Trophoblast cell (in vitro differentiated cells and primary cell): ENCODE measurements around the gene DTL.
"Not testable (repeated sequence)": the region's sequence is repeated elsewhere in the genome, so short reads cannot be mapped to it uniquely, and the experiment has no call there.

Experiments
- DNase-seq, 2 donors: peaks; one replicate each; pipeline ENCODE4 v3.0.0-alpha.2; 2016
- H2AFZ ChIP-seq: 2 replicates; pipeline ENCODE4 v1.6.1; 2013; ENCODE audit warnings: low read length, moderate library complexity, mild to moderate bottlenecking; ENCODE audit not compliant: insufficient read depth, poor library complexity
- H2AK5ac ChIP-seq: 2 replicates; pipeline ENCODE4 v1.6.1; 2013; ENCODE audit warnings: mild to moderate bottlenecking, low read length
- H2BK120ac ChIP-seq: 2 replicates; pipeline ENCODE4 v1.6.1; 2013; ENCODE audit warnings: low read length, mild to moderate bottlenecking, moderate library complexity; ENCODE audit not compliant: insufficient read depth, poor library complexity
- H2BK12ac ChIP-seq: 2 replicates; pipeline ENCODE4 v1.6.1; 2013; ENCODE audit warnings: mild to moderate bottlenecking, low read length, moderate library complexity
- H2BK5ac ChIP-seq: 2 replicates; pipeline ENCODE4 v1.6.1; 2013; ENCODE audit warnings: low read length, low read depth, moderate library complexity, mild to moderate bottlenecking; ENCODE audit not compliant: poor library complexity
- H3K14ac ChIP-seq: 2 replicates; pipeline ENCODE4 v1.6.1; 2013; ENCODE audit warnings: mild to moderate bottlenecking, low read length
- H3K18ac ChIP-seq: 2 replicates; pipeline ENCODE4 v1.6.1; 2013; ENCODE audit warnings: mild to moderate bottlenecking, low read length
- H3K23ac ChIP-seq: 2 replicates; pipeline ENCODE4 v1.6.1; 2013; ENCODE audit warnings: low read length
- H3K27ac ChIP-seq: 2 replicates; pipeline ENCODE4 v1.5.1; 2013; ENCODE audit warnings: low read depth, mild to moderate bottlenecking, inconsistent platforms, low read length, moderate library complexity
- H3K27me3 ChIP-seq: 2 replicates; pipeline ENCODE4 v1.6.1; 2013; ENCODE audit warnings: inconsistent platforms, mild to moderate bottlenecking, low read length, moderate library complexity; ENCODE audit not compliant: insufficient read depth
- H3K36me3 ChIP-seq, 2 experiments: 1 replicate in 1 of 2; 2 replicates in 1 of 2; pipeline ENCODE4 v1.6.1; 2013; ENCODE audit warnings: low read length in 2 of 2, mild to moderate bottlenecking in 2 of 2, moderate library complexity in 1 of 2; ENCODE audit not compliant: insufficient read depth in 2 of 2, control insufficient read depth in 1 of 2
- H3K4ac ChIP-seq: 2 replicates; pipeline ENCODE4 v1.6.1; 2013; ENCODE audit warnings: low read depth, mild to moderate bottlenecking, low read length, moderate library complexity
- H3K4me1 ChIP-seq, 2 experiments: 1 replicate in 1 of 2; 2 replicates in 1 of 2; pipeline ENCODE4 v1.6.1; 2013; ENCODE audit warnings: low read length in 2 of 2, mild to moderate bottlenecking in 2 of 2, moderate library complexity in 1 of 2; ENCODE audit not compliant: insufficient read depth in 2 of 2, control insufficient read depth in 1 of 2
- H3K4me2 ChIP-seq: 2 replicates; pipeline ENCODE4 v1.6.1; 2013; ENCODE audit warnings: inconsistent platforms, mild to moderate bottlenecking, low read length, moderate library complexity
- H3K4me3 ChIP-seq: 2 replicates; pipeline ENCODE4 v1.5.1; 2013; ENCODE audit warnings: mild to moderate bottlenecking, low read depth, low read length, inconsistent platforms
- H3K79me1 ChIP-seq: one replicate; pipeline ENCODE4 v1.6.1; 2013; ENCODE audit warnings: low read length
- H3K79me2 ChIP-seq: 2 replicates; pipeline ENCODE4 v1.6.1; 2013; ENCODE audit warnings: low read length, mild to moderate bottlenecking; ENCODE audit not compliant: control insufficient read depth, insufficient read depth, poor library complexity
- H3K9ac ChIP-seq: 2 replicates; pipeline ENCODE4 v1.6.1; 2013; ENCODE audit warnings: mild to moderate bottlenecking, low read length
- H3K9me3 ChIP-seq: 2 replicates; pipeline ENCODE4 v1.6.1; 2013; ENCODE audit warnings: low read depth, mild to moderate bottlenecking, control low read depth, inconsistent platforms, low read length; ENCODE audit not compliant: insufficient read depth
- H4K12ac ChIP-seq: 2 replicates; pipeline ENCODE4 v1.6.1; 2013; ENCODE audit warnings: low read depth, mild to moderate bottlenecking, low read length, moderate library complexity
- H4K8ac ChIP-seq: 2 replicates; pipeline ENCODE4 v1.6.1; 2013; ENCODE audit warnings: low read depth, mild to moderate bottlenecking, low read length, moderate library complexity
- H4K91ac ChIP-seq: one replicate; pipeline ENCODE4 v1.6.1; 2013; ENCODE audit warnings: low read depth, mild to moderate bottlenecking, low read length, moderate library complexity
- WGBS: extraction: QIAGEN DNeasy Blood & Tissue Kit; methylation state at CpG from one replicate; pipeline ENCODE4 v1.1.7; 2013; ENCODE audit warnings: missing lambda C conversion rate; ENCODE audit not compliant: insufficient read length, insufficient coverage; ENCODE audit errors: extremely low coverage; 5-methylcytosine and 5-hydroxymethylcytosine counted together

Gene DTL

DNA sequence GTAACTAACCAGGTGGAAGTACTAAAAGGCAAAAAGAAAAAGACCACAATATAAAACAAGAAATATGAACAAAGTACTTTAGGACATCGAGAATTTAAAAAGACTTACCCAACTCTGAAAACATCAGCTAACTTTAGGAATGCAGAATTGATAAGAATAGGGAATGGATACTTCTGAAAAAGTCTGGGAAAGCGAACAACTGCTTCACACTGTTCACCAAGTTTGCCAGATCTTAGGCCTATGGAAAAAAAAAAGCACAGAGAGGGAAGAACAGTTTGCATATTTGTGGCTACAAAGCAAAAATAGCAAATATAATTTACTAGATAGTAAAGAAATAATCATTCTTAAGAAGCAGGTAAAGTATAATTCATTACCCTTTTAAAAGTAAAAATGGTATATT, 14.6 kb upstream of the DTL start:
- H3K79me2 ChIP-seq = no peaks in the 10 kb centered on the region
- H4K8ac ChIP-seq = no peak overlapping the region
- no peak overlapping the region for H4K91ac ChIP-seq
- H3K79me1 ChIP-seq = no peaks in the 10 kb centered on the region
- H3K23ac ChIP-seq = no peak overlapping the region
- no peaks in the 10 kb centered on the region for H3K27me3 ChIP-seq
- H2BK5ac ChIP-seq = no peak overlapping the region
- no peak overlapping the region for H2AK5ac ChIP-seq
- no peak for DNase-seq
- H3K18ac ChIP-seq = no peak overlapping the region
- no peak overlapping the region for H3K4me3 ChIP-seq
- H3K36me3 ChIP-seq = no peaks in the 10 kb centered on the region
- H3K4me1 ChIP-seq = no peaks in the 10 kb centered on the region
- H2AFZ ChIP-seq = no peak overlapping the region
- H3K9ac ChIP-seq = no peak overlapping the region
- no peak overlapping the region for H2BK120ac ChIP-seq
- H3K9me3 ChIP-seq = no peaks in the 10 kb centered on the region
- no peak overlapping the region for H4K12ac ChIP-seq
- H3K14ac ChIP-seq = no peak overlapping the region
- no peak overlapping the region for H3K27ac ChIP-seq
- H2BK12ac ChIP-seq = no peak overlapping the region
- H3K4ac ChIP-seq = no peak overlapping the region
- WGBS = no CpG with 5 or more reads among the region's 2 CpGs
- no peak overlapping the region for H3K4me2 ChIP-seq

DNA sequence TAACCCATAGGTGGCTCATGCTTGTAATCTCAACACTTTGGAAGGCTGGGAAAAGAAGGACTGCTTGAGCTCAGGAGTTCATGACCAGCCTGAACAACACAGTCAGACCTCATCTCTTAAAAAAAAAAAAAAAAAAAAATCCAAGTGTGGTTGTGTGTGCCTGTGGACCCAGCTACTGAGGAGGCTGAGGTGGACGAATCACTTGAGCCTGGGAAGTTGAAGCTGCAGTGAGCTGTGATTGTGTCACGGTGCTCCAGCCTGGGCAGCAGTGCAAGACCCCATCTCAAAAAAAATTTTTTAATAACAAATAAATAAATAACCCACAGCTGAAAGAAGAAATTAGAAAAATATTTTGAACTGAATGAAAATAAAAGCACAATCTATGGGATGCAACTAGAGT, 14.0 kb upstream of the DTL start:
- Histone ChIP-seq H2AK5ac (no peak overlapping the region), H2BK120ac (no peak overlapping the region), H3K79me2 (no peaks in the 10 kb centered on the region), H3K4ac (no peak overlapping the region), H3K9ac (no peak overlapping the region), H3K27ac (no peak overlapping the region), H3K23ac (no peak overlapping the region), H3K36me3 (no peaks in the 10 kb centered on the region), H3K9me3 (no peaks in the 10 kb centered on the region), H3K27me3 (no peaks in the 10 kb centered on the region), H4K12ac (no peak overlapping the region), H3K14ac (no peak overlapping the region), H2BK12ac (no peak overlapping the region), H4K8ac (no peak overlapping the region), H4K91ac (no peak overlapping the region), H3K4me1 (no peaks in the 10 kb centered on the region), H2BK5ac (no peak overlapping the region), H3K4me3 (no peak overlapping the region), H3K79me1 (no peaks in the 10 kb centered on the region), H2AFZ (no peak overlapping the region), H3K18ac (no peak overlapping the region), H3K4me2 (no peak overlapping the region)
- WGBS = no CpG with 5 or more reads among the region's 2 CpGs
- DNase-seq = no peak

DNA sequence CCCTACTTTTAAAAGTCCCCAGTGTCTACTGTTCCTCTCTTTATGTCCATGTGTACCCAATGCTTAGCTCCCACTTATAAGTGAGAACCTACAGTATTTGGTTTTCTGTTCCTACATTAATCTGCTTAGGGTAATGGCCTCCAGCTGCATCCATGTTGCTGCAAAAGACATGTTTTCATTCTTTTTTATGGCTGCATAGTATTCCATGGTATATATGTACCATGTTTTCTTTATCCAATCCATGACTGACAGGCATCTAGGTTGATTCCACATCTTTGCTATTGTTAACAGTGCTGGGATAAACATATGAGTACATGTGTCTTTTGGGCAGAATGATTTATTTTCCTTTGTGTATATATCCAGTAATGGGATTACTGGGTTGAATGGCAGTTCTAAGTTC, 12.6 kb upstream of the DTL start:
- not testable (repeated sequence) for H3K27ac ChIP-seq, H2BK5ac ChIP-seq, H4K91ac ChIP-seq, H3K4ac ChIP-seq, H4K12ac ChIP-seq, H3K14ac ChIP-seq, H4K8ac ChIP-seq, H3K9me3 ChIP-seq, H3K9ac ChIP-seq, H3K4me3 ChIP-seq, H2BK12ac ChIP-seq, H3K79me2 ChIP-seq, H3K79me1 ChIP-seq, H2BK120ac ChIP-seq, H3K18ac ChIP-seq, H2AK5ac ChIP-seq, H3K4me2 ChIP-seq, H2AFZ ChIP-seq, DNase-seq, H3K23ac ChIP-seq, H3K27me3 ChIP-seq, H3K36me3 ChIP-seq, H3K4me1 ChIP-seq

DNA sequence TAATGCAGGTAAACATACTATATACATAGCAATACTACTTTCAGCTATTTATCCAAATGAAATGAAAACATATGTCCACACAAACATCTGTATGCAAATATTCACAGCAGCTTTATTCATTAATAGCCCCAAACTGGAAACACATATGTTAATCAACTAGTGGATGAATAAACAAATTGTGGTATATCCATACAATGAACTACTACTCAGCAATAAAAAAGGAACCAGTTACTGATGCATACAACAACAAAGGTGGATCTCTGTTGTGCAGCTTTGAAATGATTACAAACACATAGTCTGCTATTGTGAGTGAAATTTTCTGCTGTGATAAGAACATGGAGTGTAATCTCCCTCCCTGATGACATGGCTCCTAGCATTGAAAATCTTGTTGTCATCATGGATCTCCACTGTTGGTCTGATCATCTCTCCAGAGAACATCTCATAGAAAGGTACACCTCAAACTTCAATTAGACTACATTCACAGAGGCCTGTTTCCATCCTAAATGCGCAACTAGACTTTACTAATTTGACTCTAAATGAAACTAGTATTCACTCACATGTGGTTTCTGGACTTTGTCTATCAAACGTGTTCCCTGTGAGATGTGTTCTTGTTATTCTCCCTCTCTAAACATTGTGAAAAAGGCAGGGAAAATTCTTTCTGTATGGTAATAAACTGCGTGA, 10.9 kb upstream of the DTL start:
- Histone ChIP-seq H2BK12ac (no peak overlapping the region), H3K27ac (no peak overlapping the region), H4K8ac (no peak overlapping the region), H4K12ac (no peak overlapping the region), H3K27me3 (no peaks in the 10 kb centered on the region), H3K4me1 (no peaks in the 10 kb centered on the region), H3K9ac (no peak overlapping the region), H2BK5ac (no peak overlapping the region), H2BK120ac (no peak overlapping the region), H4K91ac (no peak overlapping the region), H3K4ac (no peak overlapping the region), H3K18ac (no peak overlapping the region), H2AK5ac (no peak overlapping the region), H3K4me3 (no peak overlapping the region), H3K36me3 (no peaks in the 10 kb centered on the region), H2AFZ (no peak overlapping the region), H3K14ac (no peak overlapping the region), H3K23ac (no peak overlapping the region), H3K4me2 (no peak overlapping the region), H3K79me1 (no peaks in the 10 kb centered on the region), H3K9me3 (no peaks in the 10 kb centered on the region), H3K79me2 (no peaks in the 10 kb centered on the region)
- no CpG with 5 or more reads among the region's 3 CpGs for WGBS
- DNase-seq = no peak
